Stomach (tissue), 4 donors: ENCODE results near the gene TPSB2.

Experiments
- POLR2AphosphoS5 ChIP-seq, 3 donors: sonication (generic); formaldehyde crosslinking; IDR thresholded peaks; one replicate each; pipeline ENCODE4 v1.6.1; 2016; ENCODE audit warnings: antibody characterized with exemption in 3 of 3
- TF ChIP-seq, protein P1 (sequence below), 7 experiments: fragments of 450-650 bp in 4 of 7; fragments of 200-600 bp in 3 of 7; sonication (generic) in 3 of 7; IDR thresholded peaks; one replicate each; pipeline ENCODE4 v1.5.1; 2016 to 2019; ENCODE audit warnings: antibody characterized with exemption in 7 of 7, control low read depth in 2 of 7, mild to moderate bottlenecking in 1 of 7

DNA sequence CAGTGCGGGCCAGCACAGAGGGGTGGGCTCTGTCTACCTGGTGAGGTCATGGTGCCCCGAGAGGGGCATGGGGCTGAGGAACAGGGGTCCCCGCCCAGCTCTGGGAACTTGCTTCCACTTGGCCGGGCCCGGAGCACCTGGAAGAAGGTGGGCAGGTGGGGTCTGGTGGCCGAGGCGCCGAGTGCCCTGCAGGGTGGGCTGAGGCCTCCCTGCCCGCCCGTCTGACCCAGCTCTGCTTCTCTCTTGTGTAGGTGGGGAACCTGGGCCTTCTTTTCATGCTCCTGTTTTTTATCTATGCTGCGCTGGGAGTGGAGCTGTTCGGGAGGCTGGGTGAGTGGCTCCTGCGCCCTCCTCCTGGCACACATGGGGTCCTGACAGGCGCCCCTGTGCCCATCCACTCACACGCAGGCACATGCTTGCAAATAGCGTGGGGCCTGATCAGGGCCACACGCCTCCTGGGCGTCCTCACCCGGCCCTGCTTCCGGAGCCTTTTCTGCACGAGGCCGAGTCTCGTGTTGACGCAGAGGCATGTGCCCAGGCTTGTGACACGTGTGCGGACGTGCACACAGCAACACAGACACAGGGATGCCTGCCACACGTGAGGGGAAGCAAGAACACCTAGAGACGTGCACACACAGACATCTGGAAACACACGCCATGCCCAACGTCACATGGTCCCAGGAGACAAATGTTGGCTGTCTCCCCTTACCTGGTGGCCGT is 13.1 kb downstream of the TPSB2 start:
- no peak for TF ChIP-seq POLR2AphosphoS5 (IDR thresholded peaks at IDR 0.05)
- TF ChIP-seq, protein P1, sequence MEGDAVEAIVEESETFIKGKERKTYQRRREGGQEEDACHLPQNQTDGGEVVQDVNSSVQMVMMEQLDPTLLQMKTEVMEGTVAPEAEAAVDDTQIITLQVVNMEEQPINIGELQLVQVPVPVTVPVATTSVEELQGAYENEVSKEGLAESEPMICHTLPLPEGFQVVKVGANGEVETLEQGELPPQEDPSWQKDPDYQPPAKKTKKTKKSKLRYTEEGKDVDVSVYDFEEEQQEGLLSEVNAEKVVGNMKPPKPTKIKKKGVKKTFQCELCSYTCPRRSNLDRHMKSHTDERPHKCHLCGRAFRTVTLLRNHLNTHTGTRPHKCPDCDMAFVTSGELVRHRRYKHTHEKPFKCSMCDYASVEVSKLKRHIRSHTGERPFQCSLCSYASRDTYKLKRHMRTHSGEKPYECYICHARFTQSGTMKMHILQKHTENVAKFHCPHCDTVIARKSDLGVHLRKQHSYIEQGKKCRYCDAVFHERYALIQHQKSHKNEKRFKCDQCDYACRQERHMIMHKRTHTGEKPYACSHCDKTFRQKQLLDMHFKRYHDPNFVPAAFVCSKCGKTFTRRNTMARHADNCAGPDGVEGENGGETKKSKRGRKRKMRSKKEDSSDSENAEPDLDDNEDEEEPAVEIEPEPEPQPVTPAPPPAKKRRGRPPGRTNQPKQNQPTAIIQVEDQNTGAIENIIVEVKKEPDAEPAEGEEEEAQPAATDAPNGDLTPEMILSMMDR (IDR thresholded peaks at IDR 0.05): no peak
